ENCODE measurements around the gene EGLN3. TPM values are rescaled to one million over a fixed set of nuclear protein-coding genes. Genes with fewer than 3 reads are reported as not detected.

EGLN3 gene
- total RNA-seq, 1 experiment from 2014 or later: 23.6 TPM

- intact Hi-C loops (cut with micrococcal nuclease; ENCODE audit: unreplicated experiment): loop anchor here (5.0 kb wide), 2 partner anchors 45 to 55 kb away; partner anchors contain the start of gene EGLN3
- H3K36me3 ChIP-seq (ENCODE audit: low read depth): no peaks in the 10 kb centered on the region
- peaks cover 18% of the 10 kb centered on the region for H3K4me1 ChIP-seq (replicated peaks; ENCODE audit: insufficient read depth)
- CTCF ChIA-PET: no interaction called here
- peak overlapping the region; percentile 68 for H3K27ac ChIP-seq
- H3F3A ChIP-seq (ENCODE audit: insufficient read depth, low read depth): peaks cover 6% of the 10 kb centered on the region; the same call in 1 of the 2 replicates
- DNase-seq: peak; percentile 42 to 83
- POLR2A ChIA-PET (ENCODE audit: unreplicated experiment): interaction anchor here (0.6 to 0.7 kb wide), 3 partner anchors 12 to 62 kb away, joined by 3 to 7 read pairs (median 3); no protein-coding TSS in a partner anchor
- no peaks in the 10 kb centered on the region for H3K27me3 ChIP-seq (ENCODE audit: insufficient read depth, low read depth)
- peak overlapping the region; percentile 31; the same call in 1 of the 2 replicates for H2AFZ ChIP-seq
- no peaks in the 10 kb centered on the region for H3K9me3 ChIP-seq (ENCODE audit: insufficient read depth, low read depth)
- no peaks in the 10 kb centered on the region for H3K9me2 ChIP-seq (ENCODE audit: insufficient read depth)
- H3K79me2 ChIP-seq (ENCODE audit: low read depth): no peaks in the 10 kb centered on the region
- peak overlapping the region; percentile 40 for H3K4me2 ChIP-seq
- no peak overlapping the region for H3K4me3 ChIP-seq
- TF ChIP-seq CTCF (conservative IDR thresholded peaks at IDR 0.05): no peak
- TF ChIP-seq EZH2 (IDR thresholded peaks at IDR 0.05; ENCODE audit: low read depth): no peak
- BruUV-seq (replicated peaks): no TSS peak
- no peaks in the 10 kb centered on the region for H4K20me1 ChIP-seq (ENCODE audit: insufficient read depth)
These were observed 46.7 kb upstream of the EGLN3 start for GRCh38 chr14:33997611-33998010.

GRCh38 chr14:33996462-33996861 lies 45.6 kb upstream of the EGLN3 start:
- ChIA-PET CTCF (no interaction called here), POLR2A (ENCODE audit: unreplicated experiment) (interaction anchor here (0.7 kb wide), 1 partner anchor 63 kb away, joined by 3 read pairs; no protein-coding TSS in a partner anchor)
- no peak for TF ChIP-seq CTCF (conservative IDR thresholded peaks at IDR 0.05)
- TF ChIP-seq EZH2 (IDR thresholded peaks at IDR 0.05; ENCODE audit: low read depth): no peak
- Histone ChIP-seq H4K20me1 (ENCODE audit: insufficient read depth) (no peaks in the 10 kb centered on the region), H3K36me3 (ENCODE audit: low read depth) (no peaks in the 10 kb centered on the region), H3K27ac (no peak overlapping the region), H3K27me3 (ENCODE audit: insufficient read depth, low read depth) (no peaks in the 10 kb centered on the region), H3K4me1 (replicated peaks; ENCODE audit: insufficient read depth) (peaks cover 18% of the 10 kb centered on the region), H3K79me2 (ENCODE audit: low read depth) (no peaks in the 10 kb centered on the region), H3K9me2 (ENCODE audit: insufficient read depth) (no peaks in the 10 kb centered on the region), H3K4me3 (no peak overlapping the region), H3K9me3 (ENCODE audit: insufficient read depth, low read depth) (no peaks in the 10 kb centered on the region), H3F3A (ENCODE audit: insufficient read depth, low read depth) (peaks cover 6% of the 10 kb centered on the region; the same call in 1 of the 2 replicates), H3K4me2 (no peak overlapping the region), H2AFZ (no peak overlapping the region)
- BruUV-seq (replicated peaks): no TSS peak
- intact Hi-C loops (cut with micrococcal nuclease; ENCODE audit: unreplicated experiment): loop anchor here (5.0 kb wide), 2 partner anchors 44 to 56 kb away; partner anchors contain the start of gene EGLN3
- DNase-seq: no peak

GRCh38 chr14:33993246-33993645 lies 42.4 kb upstream of the EGLN3 start:
- no peak overlapping the region for H3K4me2 ChIP-seq
- no peak for TF ChIP-seq CTCF (conservative IDR thresholded peaks at IDR 0.05)
- TF ChIP-seq EZH2 (IDR thresholded peaks at IDR 0.05; ENCODE audit: low read depth): no peak
- no peak for DNase-seq
- H3K9me2 ChIP-seq (ENCODE audit: insufficient read depth): no peaks in the 10 kb centered on the region
- H3K36me3 ChIP-seq (ENCODE audit: low read depth): no peaks in the 10 kb centered on the region
- ChIA-PET CTCF (no interaction called here), POLR2A (ENCODE audit: unreplicated experiment) (interaction anchor here (0.6 kb wide), 1 partner anchor 55 kb away, joined by 6 read pairs; no protein-coding TSS in a partner anchor)
- no peak overlapping the region for H3K27ac ChIP-seq
- H3K9me3 ChIP-seq (ENCODE audit: insufficient read depth, low read depth): no peaks in the 10 kb centered on the region
- H3K4me1 ChIP-seq (replicated peaks; ENCODE audit: insufficient read depth): peaks cover 13% of the 10 kb centered on the region
- H2AFZ ChIP-seq: no peak overlapping the region
- H4K20me1 ChIP-seq (ENCODE audit: insufficient read depth): no peaks in the 10 kb centered on the region
- H3F3A ChIP-seq (ENCODE audit: insufficient read depth, low read depth): peaks cover 6% of the 10 kb centered on the region; the same call in 1 of the 2 replicates
- no TSS peak for BruUV-seq (replicated peaks)
- no peaks in the 10 kb centered on the region for H3K27me3 ChIP-seq (ENCODE audit: insufficient read depth, low read depth)
- intact Hi-C loops (cut with micrococcal nuclease; ENCODE audit: unreplicated experiment): no loop called here
- no peaks in the 10 kb centered on the region for H3K79me2 ChIP-seq (ENCODE audit: low read depth)
- no peak overlapping the region for H3K4me3 ChIP-seq

Measured in PC-9 (cell line).